NCI-H2029 (cell line): ENCODE results near the gene PXMP4.
"Not testable (repeated sequence)": the region's sequence is repeated elsewhere in the genome, so short reads cannot be mapped to it uniquely, and the experiment has no call there.

Experiments used
- DNase-seq: peaks from one replicate; lab custom pipeline; 2025; lab: John Stamatoyannopoulos, UW

The PXMP4 gene

GRCh38 chr20:33702861-33703260 lies 17.2 kb downstream of the PXMP4 start:
- DNase-seq, result peak; percentile 30

GRCh38 chr20:33701629-33702450 lies 18.3 kb downstream of the PXMP4 start:
- DNase-seq, result no peak

- DNase-seq, result not testable (repeated sequence)
Observed at GRCh38 chr20:33700696-33701441, 19.2 kb downstream of the PXMP4 start.

- not testable (repeated sequence) for DNase-seq
Observed at GRCh38 chr20:33698966-33699365, 21.1 kb downstream of the PXMP4 start.

GRCh38 chr20:33697129-33697528 lies 23.0 kb downstream of the PXMP4 start:
- DNase-seq, result no peak

GRCh38 chr20:33696448-33696847 lies 23.7 kb downstream of the PXMP4 start:
- DNase-seq, result no peak

GRCh38 chr20:33694639-33695012 lies 25.5 kb downstream of the PXMP4 start:
- DNase-seq, result no peak

- no peak for DNase-seq
Observed at GRCh38 chr20:33693741-33694638, 26.1 kb downstream of the PXMP4 start.

GRCh38 chr20:33693289-33693688 lies 26.8 kb downstream of the PXMP4 start:
- no peak for DNase-seq

- no peak for DNase-seq
Observed at GRCh38 chr20:33689973-33690372, 30.1 kb downstream of the PXMP4 start.

- no peak for DNase-seq
Observed at GRCh38 chr20:33689493-33689892, 30.6 kb downstream of the PXMP4 start.

- no peak for DNase-seq
Observed at GRCh38 chr20:33688938-33689424, 31.1 kb downstream of the PXMP4 start.

GRCh38 chr20:33687993-33688937 lies 31.8 kb downstream of the PXMP4 start:
- no peak for DNase-seq

- DNase-seq, result no peak
Observed at GRCh38 chr20:33687370-33687915, 32.7 kb downstream of the PXMP4 start.

GRCh38 chr20:33686984-33687366 lies 33.1 kb downstream of the PXMP4 start:
- no peak for DNase-seq

GRCh38 chr20:33686100-33686983 lies 33.8 kb downstream of the PXMP4 start, which contains the start of gene E2F1:
Gene E2F1 (minus strand): TSS chr20:33686385. CDS start chr20:33686264, 121 bp downstream.
- DNase-seq, result peak; percentile 95

GRCh38 chr20:33685328-33686099 lies 34.6 kb downstream of the PXMP4 start:
- no peak for DNase-seq

GRCh38 chr20:33684533-33685327 lies 35.4 kb downstream of the PXMP4 start:
- DNase-seq, result no peak
